Endodermal cell (in vitro differentiated cells): ENCODE measurements around the gene SERPINF2. TPM values are rescaled to one million over a fixed set of nuclear protein-coding genes. Genes with fewer than 3 reads are reported as not detected.

Experiments used
- DNase-seq: peaks from one replicate; pipeline ENCODE4 v3.0.0-alpha.2; 2017
- H3K27ac ChIP-seq: 2 replicates; pipeline ENCODE4 v1.5.1; 2013; ENCODE audit warnings: mild to moderate bottlenecking, low read depth, low read length, moderate library complexity
- H3K27me3 ChIP-seq: 2 replicates; pipeline ENCODE4 v1.6.1; 2013; ENCODE audit warnings: mild to moderate bottlenecking, low read length, moderate library complexity; ENCODE audit not compliant: insufficient read depth, control insufficient read depth, poor library complexity, severe bottlenecking
- H3K36me3 ChIP-seq: 2 replicates; pipeline ENCODE4 v1.7.0; 2013; ENCODE audit warnings: mild to moderate bottlenecking, low read length, moderate library complexity; ENCODE audit not compliant: control insufficient read depth, insufficient read depth
- H3K4me1 ChIP-seq: one replicate; pipeline ENCODE4 v1.7.0; 2013; ENCODE audit warnings: low read length; ENCODE audit not compliant: control insufficient read depth, insufficient read depth
- H3K4me3 ChIP-seq: 2 replicates; pipeline ENCODE4 v1.5.1; 2013; ENCODE audit warnings: mild to moderate bottlenecking, low read length, moderate library complexity
- H3K9ac ChIP-seq: 2 replicates; pipeline ENCODE4 v1.6.1; 2013; ENCODE audit warnings: mild to moderate bottlenecking, low read length, moderate library complexity; ENCODE audit not compliant: poor library complexity, severe bottlenecking; ENCODE audit errors: extremely low read depth
- H3K9me3 ChIP-seq: 2 replicates; pipeline ENCODE4 v1.6.1; 2013; ENCODE audit warnings: mild to moderate bottlenecking, low read length, moderate library complexity; ENCODE audit not compliant: control insufficient read depth
- H3K27ac Mint-ChIP-seq: 2 replicates; pipeline ENCODE4 v1.8.0; 2020; ENCODE audit warnings: mixed read lengths
- H3K27me3 Mint-ChIP-seq: 2 replicates; pipeline ENCODE4 v1.8.0; 2021; ENCODE audit warnings: mild to moderate bottlenecking, mixed read lengths; ENCODE audit not compliant: insufficient read depth
- H3K36me3 Mint-ChIP-seq: 2 replicates; pipeline ENCODE4 v1.8.0; 2020; ENCODE audit warnings: low read depth, mixed read lengths
- H3K4me1 Mint-ChIP-seq: 2 replicates; pipeline ENCODE4 v1.8.0; 2020; ENCODE audit warnings: mixed read lengths
- H3K4me3 Mint-ChIP-seq: 2 replicates; pipeline ENCODE4 v1.8.0; 2020; ENCODE audit warnings: mild to moderate bottlenecking, moderate library complexity, mixed read lengths
- H3K9me3 Mint-ChIP-seq: 2 replicates; pipeline ENCODE4 v1.8.0; 2020; ENCODE audit warnings: mild to moderate bottlenecking, mixed read lengths
- CTCF ChIP-seq: fragments of 200-600 bp; sonication (generic); conservative IDR thresholded peaks from 2 replicates; pipeline ENCODE4 v1.5.0; 2021; ENCODE audit warnings: antibody characterized with exemption, mild to moderate bottlenecking
- WGBS, 2 experiments: methylation state at CpG; one replicate each; pipeline versions ENCODE4 v1.1.5 to v1.1.7; 2013; ENCODE audit warnings: missing lambda C conversion rate in 2 of 2, mixed read lengths in 1 of 2; ENCODE audit not compliant: insufficient coverage in 1 of 2, insufficient read length in 1 of 2; 5-methylcytosine and 5-hydroxymethylcytosine counted together
- total RNA-seq, 2 donors: library from RNA; stranded (reverse); fragmentation: NEBNext Ultra II Directional in 1 of 2; extraction: Animal tissue kit (Norgen Biotek cat#: 25700) in 1 of 2; gene quantifications; 2 replicates in 1 of 2; 3 replicates in 1 of 2; pipeline ENCODE4 v1.2.1, GENCODE V29; 2021

SERPINF2 gene
- total RNA-seq, 2 donors from 2014 or later, result 0.86 to 1.8 TPM

- Mint-ChIP-seq H3K27me3 (no peaks in the 10 kb centered on the region), H3K36me3 (peaks cover 56% of the 10 kb centered on the region), H3K4me1 (no peaks in the 10 kb centered on the region), H3K9me3 (no peaks in the 10 kb centered on the region), H3K4me3 (no peak overlapping the region), H3K27ac (no peak overlapping the region)
- Histone ChIP-seq H3K36me3 (peaks cover 65% of the 10 kb centered on the region), H3K9ac (no peak overlapping the region), H3K9me3 (no peaks in the 10 kb centered on the region), H3K4me3 (no peak overlapping the region), H3K27ac (no peak overlapping the region), H3K4me1 (no peaks in the 10 kb centered on the region), H3K27me3 (no peaks in the 10 kb centered on the region)
- WGBS, 2 experiments, result 90 to 98% methylated on average over 5 to 6 of the region's 6 CpGs
- no peak for DNase-seq
- TF ChIP-seq CTCF, result no peak
These were observed 60.6 kb downstream of the SERPINF2 start for GRCh38 chr17:1803280-1803679.

Other genes with a start within 250 kb of the SERPINF2 start
- gene INPP5K, start 226.3 kb upstream of the SERPINF2 start, total RNA-seq, result 10 to 100 TPM; 22.2 to 30.0 TPM
- 10 to 100 TPM; 62.6 TPM for gene PITPNA, start 180.1 kb upstream of the SERPINF2 start, total RNA-seq
- 10 to 100 TPM; 14.0 to 18.6 TPM for gene SLC43A2, start 114.0 kb upstream of the SERPINF2 start, total RNA-seq
- gene SCARF1, start 97.1 kb upstream of the SERPINF2 start, total RNA-seq, result under 1 TPM; 0.75 to 0.89 TPM
- gene RILP, start 93.0 kb upstream of the SERPINF2 start, total RNA-seq, result 1 to 10 TPM; 1.1 to 3.1 TPM
- 100 to 1,000 TPM; 298 to 375 TPM for gene PRPF8, start 58.0 kb upstream of the SERPINF2 start, total RNA-seq
- 1 to 10 TPM in 1 of 2 donors, under 1 TPM in 1; 0.84 to 1.8 TPM for gene TLCD2, start 32.5 kb upstream of the SERPINF2 start, total RNA-seq
- 10 to 100 TPM; 13.4 to 17.9 TPM for gene WDR81, start 18.2 kb upstream of the SERPINF2 start, total RNA-seq
- 10 to 100 TPM; 39.7 to 64.1 TPM for gene SERPINF1, start 19.2 kb downstream of the SERPINF2 start, total RNA-seq
- 10 to 100 TPM; 31.6 to 36.8 TPM for gene SMYD4, start 87.0 kb downstream of the SERPINF2 start, total RNA-seq
- gene RPA1, start 87.1 kb downstream of the SERPINF2 start, total RNA-seq, result 100 to 1,000 TPM; 190 to 249 TPM